Activated T-helper 1 cell treated with Interleukin-2 at 50 U/mL for 16 hours (primary cell): ENCODE data around the gene PIWIL4.
"Not testable (repeated sequence)": the region's sequence is repeated elsewhere in the genome, so short reads cannot be mapped to it uniquely, and the experiment has no call there.

Experiments used
- DNase-seq: peaks from one replicate; pipeline ENCODE4 v3.0.0-alpha.2; 2020; ENCODE audit warnings: low read depth

PIWIL4 gene

DNA sequence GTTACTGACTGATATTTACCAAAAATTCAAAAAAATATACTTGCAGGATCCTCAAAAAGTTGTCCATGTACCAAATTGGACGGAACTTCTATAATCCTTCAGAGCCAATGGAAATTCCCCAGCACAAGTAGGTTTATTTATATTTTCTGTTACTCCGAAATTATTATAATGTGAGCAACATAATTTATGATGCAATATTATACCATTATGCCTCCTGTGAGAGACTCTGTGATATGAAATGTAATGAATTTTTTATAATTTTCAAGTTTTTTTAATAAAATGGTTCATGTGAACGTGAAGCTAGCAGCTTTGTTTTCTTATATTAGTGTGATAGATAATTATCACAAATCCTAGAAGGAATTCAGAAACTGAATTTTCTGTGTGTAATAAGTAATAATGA, 18.2 kb downstream of the PIWIL4 start:
- DNase-seq = no peak

DNA sequence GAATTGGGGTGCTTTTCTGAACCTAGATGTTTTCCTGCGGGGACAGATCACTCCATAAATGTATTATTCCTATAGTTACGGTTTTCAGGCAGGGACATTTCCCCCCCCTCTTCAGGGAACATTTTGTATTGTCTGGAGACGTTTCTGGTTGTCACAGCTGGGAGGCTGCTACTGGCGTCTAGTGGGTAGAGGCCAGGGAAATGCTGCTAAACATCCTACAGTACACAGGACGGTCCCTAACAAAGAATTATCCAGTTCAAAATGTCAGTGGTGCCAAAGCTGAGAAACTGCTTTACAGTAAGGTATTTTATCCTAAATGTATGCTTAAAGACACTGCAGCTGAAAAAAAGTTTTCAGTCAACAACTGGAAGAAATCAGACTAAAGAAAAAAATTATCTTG, 19.4 kb downstream of the PIWIL4 start:
- DNase-seq = no peak

DNA sequence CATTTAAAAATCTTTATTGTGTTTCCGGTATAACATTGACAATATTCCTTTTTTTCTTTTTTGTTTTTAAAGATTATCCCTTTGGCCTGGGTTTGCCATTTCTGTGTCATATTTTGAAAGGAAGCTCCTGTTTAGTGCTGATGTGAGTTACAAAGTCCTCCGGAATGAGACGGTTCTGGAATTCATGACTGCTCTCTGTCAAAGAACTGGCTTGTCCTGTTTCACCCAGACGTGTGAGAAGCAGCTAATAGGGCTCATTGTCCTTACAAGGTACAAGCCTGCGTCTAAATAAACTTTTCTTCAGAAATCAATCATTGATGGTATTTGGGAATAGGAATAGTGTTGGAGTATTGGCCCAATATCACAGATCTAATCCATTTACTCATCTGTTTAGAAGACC, 19.8 kb downstream of the PIWIL4 start:
- no peak for DNase-seq

DNA sequence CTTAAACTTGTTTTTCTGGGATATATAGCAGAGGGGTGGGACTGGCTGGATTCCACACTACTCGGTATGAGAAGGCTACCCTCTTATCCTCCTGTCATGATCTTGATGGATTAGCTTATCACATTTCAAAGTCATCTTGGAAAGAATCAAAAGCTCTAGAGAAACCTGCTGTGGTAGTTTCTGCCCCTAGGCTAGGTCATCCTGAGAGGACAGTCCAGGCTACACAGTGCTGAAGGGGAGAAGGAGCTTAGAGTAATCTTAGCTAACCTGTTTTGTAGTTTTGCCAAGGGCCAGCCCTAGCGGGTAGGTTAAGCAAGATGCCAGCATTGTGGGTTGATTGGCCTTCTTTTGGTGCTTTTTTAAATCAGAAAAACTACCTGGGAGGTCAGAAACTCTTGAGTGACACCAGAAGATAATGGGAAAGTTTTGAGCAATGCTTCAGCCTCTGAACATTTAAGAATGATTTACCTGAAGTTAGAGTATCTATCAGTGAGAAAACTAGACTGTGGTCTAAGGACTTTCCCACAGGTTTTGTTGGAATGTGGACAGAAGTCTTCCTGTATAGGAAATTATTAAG, 21.3 kb downstream of the PIWIL4 start:
- no peak for DNase-seq

DNA sequence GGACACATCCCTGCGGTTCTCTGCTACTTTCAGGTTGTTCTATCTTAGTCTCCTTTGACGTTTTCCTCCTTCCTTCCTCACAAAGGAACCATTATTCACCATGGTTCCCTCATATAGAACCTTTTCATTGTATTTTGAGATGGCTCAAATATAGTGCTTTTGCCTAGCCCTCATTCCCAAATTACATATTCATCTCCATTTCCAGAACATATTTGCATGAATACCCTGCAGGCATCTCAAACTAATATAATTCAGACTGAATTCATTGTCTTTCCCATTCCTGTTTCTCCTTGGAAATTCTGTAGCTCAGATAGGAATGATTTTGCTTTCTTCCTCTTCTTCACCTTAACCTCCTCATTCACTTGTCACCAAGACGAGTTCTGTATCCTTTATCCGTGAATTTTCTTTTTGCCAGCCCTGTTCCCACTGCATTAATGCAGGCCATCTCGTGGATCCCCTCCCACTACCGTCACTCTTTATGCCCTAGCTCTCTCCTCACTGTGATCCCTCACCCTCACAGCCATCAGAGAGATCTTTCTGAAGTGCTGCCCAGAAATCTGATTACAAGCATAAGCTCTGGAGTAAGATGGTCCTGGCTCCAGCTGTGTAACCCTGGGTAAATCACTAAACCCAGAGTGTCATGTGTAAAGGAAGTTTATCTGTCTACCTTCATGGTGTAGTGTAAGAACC, 23.3 kb downstream of the PIWIL4 start:
- no peak for DNase-seq

DNA sequence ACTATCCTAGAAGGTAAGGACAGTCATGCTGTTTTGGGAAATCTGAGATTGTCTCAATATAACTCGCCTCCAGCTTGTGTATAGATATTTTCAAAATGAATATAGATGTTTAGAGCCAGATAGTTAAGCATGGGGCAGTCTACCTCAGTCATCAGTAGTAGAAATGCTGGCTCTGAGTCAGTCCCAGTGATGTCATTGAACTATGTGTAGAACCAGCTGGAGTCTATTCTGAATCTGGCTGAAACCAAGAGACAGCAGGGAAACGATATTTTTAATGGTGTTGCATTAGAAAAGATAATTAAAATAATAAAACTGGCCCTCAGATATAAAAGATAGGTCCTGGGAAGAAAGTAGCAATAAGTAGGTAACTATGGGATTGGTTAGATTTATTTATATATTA, 25.9 kb downstream of the PIWIL4 start:
- no peak for DNase-seq

DNA sequence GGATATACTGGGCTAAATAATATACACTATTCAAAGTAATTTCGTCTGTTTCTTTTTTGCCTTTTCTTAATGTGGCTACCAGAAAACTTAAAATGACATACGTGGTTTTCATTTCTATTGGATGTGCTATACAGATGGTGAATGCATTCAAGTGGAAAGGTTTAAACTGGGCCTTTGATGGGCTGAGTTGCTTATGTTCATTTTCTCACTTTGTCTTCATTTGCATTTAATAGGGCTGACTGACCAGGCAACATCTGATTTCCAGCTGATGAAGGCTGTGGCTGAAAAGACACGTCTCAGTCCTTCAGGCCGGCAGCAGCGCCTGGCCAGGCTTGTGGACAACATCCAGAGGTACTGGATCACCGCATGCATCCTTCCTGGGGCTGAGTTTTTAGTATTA, 27.9 kb downstream of the PIWIL4 start:
- no peak for DNase-seq

DNA sequence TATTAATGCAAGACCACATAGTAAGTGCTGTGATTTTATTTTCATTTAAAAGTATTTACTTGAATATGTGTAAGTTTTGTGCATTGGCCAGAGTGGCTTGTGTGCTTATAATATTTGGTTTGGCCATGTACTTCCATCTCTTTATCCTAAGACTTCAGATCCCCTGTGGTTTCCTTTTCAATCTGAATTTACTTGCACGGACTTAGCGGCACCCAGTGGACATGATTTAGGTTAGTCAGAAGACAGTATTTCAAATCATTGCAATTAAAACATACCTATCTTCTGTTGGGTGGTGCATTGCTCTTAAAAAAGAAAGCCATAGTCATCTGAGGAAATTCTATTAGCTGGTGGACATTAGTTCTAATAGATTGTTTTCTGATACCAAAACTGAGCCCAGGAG, 30.7 kb downstream of the PIWIL4 start:
- DNase-seq = no peak

DNA sequence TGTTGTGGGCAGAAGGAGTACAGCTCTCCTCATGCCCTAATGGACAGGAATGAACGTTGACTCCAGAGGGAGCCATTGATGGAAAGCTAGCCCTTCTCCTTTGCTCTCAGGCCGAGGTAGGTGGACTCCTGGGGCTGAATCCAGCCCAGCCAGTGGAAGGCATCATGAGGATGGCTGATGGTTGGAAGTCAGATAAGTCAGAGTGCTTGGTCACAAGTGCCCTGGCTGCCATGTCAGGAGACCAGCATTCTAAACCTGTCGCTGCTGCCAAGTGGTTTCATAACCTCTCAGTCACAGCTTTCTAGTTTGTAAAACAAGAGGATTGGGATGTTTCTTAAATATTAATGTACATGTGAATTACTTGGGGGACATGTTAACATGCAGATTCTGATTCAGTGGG, 32.3 kb downstream of the PIWIL4 start:
- no peak for DNase-seq

DNA sequence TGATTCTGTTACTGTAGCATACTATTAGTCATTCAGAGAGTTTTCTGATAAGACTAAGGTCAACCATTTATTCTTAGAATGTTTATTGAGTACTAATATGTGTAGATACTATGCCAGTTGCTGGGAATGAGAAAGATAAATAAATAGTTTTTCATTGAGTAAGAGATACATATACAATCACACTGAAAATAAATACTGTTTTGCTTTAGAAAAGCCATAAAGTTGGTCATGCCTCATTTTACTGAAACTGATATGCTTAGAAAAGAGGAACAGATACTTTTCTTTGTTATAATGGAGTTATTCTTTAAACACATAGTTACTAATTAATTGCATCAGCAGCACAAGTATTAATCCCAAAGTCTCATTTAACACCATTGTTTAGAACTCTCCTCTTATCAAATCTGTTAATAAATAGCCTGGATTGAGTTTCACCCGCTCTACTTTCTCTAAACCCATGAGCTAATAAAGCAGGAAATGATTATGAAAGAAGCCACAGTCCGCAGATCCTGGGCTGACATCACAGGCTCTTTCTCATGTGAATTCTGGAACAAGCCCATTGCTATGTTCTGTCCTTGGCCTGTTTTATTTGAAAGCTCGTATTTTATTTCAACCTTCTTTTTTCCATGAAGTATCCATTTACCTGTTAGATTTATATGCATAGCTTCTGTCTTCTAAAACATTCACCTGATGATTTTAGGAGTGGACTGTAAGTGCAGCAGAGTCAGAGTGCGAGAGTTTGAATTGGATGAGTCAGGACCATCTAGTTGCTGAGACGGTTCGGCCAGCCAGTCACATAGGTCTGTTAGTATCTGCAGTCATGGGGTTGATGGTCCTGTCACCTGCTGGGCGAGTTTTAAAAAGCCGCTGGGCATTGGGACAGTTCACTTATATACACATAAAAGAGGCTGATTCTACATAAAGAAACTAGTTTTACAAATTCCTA, 35.5 kb downstream of the PIWIL4 start:
- DNase-seq = no peak

DNA sequence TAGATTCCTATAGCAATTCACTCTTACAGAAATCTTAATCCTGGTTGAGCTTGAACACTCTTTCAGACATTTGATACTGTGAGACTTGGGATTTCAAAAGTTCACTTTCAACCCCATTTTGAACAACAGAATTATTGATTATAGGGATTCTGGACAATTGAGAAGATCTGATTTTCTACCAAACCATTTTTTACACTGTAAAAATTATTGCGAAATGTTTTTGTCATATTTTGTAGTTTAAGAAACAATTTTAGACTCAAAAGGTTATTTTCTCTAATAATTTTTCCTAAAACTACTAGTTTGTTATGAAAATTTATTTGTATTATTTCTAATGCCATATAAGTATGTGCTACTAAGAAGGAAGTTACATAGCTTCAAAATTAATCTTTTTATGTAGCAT, 36.4 kb downstream of the PIWIL4 start:
- no peak for DNase-seq

DNA sequence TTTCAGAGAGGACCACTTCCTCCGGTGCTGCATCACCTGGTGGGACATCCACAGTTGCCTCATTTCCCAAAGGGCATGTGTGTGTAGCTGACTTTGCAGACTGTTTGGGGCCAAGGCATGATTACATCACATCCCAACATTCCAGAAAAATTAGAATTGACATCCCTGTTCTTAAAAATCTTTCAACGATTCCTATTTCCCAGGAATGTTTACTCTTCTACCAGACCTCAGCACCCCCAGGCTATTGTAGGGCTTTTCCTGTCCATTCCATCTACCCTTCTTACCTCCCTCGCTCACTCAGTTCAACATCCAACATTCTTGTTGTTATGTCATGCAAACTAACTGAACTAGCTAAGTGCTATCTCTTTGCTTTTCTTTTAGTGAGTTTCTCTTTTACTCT, 37.3 kb downstream of the PIWIL4 start:
- DNase-seq = no peak

DNA sequence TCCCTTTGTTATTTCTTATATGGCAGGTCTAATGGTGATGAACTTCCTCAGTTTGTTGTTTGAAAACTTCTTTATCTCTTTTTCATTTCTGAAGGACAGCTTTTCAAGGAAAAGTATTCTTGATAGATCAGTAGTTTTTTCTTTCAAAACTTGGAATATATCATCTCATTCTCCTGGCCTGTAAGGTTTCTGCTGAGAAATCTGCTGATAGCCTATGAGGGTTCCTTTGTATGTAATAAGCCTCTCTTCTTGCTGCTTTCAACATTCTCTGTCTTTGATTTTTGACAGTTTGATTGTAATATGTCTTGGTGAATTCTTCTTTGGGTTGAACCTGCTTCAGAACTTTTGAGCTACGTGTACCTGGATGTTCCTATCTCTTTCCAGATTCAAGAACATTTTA, 46.0 kb downstream of the PIWIL4 start:
- DNase-seq = no peak

DNA sequence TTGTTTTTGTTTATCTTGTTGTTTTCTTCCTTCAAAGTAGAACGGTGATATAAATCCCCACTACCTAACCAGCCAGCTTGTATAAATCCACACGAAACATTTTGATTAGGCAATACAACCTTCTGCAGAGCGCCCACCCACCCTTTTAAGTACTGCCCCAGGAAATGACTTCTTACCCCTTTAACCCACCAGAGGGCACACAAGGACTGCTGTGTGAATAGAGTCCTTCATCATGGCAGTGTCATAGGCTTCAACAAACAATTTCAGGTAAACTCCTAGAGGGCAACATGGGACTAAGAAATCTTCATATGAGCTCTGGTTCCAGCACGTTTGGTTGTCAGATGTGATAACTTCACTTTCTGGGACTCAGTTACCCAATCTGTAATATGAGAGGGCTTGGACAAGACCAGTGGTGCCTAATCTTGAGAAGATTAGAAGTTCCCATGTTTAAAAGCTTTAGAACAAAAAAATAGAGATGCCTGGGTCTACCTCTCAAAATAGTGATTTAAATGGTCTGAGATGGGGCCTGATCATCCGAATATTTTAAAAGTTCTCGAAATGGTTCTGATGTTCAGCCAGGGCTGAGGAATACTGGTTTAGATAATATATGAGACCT, 56.1 kb downstream of the PIWIL4 start:
- no peak for DNase-seq

DNA sequence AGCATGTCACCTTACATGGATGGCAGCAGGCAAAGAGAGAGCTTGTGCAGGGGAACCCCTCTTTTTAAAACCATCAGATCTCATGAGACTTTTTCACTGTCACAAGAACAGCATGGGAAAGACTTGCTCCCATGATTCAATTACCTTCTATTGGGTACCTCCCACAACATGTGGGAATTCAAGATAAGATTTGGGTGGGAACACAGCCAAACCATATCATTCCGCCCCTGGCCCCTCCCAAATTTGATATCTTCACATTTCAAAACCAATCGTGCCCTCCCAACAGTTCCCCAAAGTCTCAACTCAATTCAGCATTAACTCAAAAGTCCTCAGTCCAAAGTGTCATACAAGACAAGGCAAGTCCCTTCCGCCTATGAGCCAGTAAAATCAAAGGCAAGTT, 58.3 kb downstream of the PIWIL4 start:
- DNase-seq = not testable (repeated sequence)

DNA sequence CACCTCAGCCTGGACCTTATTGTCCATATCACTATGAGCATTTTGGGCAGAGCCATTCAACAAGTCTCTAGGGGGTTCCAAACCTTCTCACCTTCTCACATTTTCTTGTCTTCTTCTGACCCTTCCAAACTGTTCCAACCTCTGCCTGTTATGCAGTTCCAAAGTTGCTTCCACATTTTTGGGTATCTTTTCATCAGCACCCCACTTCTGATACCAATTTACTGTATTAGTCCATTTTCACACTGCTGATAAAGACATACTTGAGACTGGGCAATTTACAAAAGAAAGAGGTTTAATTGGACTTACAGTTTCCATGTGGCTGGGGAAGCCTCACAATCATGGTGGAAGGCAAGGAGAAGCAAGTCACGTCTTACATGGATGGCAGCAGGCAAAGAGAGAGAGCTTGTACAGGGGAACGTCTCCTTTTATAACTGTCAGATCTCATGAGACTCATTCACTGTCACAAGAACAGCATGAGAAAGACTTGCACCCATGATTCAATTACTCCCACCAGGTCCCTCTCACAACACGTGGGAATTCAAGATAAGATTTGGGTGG, 59.9 kb downstream of the PIWIL4 start:
- DNase-seq = not testable (repeated sequence)

DNA sequence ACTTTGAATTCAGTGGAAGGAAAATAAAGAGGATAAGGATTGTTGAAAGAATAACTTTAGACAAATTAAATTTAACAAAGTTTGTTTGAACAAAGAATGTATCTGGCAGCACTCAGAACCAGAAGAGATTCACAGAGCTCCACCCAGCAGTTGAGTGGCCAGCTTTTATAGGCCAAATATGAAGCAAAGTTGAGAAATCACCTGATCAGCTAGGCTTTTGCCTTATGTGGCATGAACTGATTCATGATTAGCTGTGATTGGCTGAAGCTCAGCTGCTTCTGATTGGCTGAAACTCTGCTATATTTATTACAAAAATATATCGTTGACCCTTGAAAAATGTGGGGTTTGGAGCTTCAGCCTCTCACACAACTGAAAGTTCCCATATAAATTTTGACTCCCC, 62.6 kb downstream of the PIWIL4 start:
- DNase-seq = no peak

DNA sequence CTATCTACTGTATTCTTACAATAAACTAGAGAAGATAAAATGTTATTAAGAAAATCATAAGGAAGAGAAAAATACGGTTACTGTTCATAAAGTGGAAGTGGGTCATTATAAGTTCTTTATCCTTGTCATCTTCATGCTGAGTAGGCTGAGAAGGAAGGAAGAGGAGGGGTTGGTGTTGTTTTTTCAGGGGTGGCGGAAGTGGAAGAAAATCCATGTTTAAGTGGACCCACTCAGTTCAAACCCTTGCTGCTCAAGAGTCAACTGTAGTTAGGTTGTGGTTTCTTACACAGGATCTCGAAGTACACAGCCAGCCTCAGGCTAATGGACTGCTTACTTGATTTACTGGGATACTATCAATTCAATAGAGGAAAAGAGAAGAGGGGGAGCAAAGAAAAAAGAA, 63.1 kb downstream of the PIWIL4 start:
- no peak for DNase-seq

DNA sequence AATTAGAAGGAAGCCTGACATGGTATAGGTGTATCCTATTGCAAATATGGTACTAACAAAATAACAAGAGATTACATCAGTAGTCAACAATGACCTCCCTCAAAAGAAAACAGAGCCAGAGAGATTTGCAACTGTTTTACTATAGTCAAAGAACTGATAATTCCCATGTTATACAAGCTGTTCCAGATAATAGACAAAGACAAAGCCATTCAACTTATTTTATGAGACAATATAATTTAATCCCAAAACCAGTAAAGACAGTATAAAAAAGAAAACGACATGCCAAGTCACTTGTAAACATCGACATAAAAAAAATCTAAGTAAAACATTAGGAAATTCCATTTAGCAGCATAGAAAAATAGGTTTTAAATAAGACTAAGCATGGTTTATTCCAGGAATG, 65.2 kb downstream of the PIWIL4 start:
- no peak for DNase-seq

DNA sequence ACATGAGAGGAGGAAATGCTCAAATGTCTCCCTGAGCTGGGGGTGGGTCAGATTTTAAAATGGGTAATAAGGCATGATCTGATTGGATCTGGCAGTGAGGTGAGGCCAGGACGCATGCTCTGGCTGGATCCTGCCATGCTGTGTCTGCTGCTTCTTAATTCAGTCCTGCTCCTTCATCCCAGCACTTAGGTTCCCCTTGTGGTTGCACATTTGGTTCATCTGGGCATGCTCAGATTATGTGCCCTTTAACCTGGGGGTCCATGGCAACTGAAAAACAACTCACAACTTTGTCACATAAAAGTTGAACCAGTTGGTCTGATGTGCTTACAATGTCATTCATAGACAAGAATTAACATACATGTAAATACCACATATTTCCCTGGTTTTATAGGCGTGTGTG, 67.9 kb downstream of the PIWIL4 start:
- DNase-seq = no peak

DNA sequence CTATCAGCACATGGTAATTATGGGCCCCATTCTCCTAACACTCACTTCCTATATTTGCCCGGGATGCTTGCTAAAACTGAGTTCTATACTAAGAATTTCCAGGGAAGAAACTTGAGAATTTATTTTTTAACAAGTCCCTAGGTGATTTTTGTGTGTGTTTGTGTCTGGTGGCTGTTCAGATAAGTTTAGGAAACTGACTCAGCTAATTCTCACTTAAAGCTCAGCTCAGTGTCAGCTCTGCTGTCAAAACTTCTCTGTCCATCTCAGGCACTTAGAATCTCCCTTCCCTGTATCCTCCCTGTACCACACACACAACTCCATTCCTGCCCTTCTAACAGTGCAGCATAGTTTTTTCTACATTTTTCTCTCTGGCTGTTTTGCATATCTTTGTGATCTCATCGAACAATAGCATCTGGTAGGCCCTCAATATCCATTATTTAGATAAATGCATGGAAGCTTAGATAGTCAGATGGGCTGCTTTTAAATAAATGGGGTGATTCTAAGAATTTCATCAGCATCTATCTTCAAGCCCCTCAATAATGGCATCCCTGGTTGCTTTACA, 69.3 kb downstream of the PIWIL4 start:
- DNase-seq = no peak

DNA sequence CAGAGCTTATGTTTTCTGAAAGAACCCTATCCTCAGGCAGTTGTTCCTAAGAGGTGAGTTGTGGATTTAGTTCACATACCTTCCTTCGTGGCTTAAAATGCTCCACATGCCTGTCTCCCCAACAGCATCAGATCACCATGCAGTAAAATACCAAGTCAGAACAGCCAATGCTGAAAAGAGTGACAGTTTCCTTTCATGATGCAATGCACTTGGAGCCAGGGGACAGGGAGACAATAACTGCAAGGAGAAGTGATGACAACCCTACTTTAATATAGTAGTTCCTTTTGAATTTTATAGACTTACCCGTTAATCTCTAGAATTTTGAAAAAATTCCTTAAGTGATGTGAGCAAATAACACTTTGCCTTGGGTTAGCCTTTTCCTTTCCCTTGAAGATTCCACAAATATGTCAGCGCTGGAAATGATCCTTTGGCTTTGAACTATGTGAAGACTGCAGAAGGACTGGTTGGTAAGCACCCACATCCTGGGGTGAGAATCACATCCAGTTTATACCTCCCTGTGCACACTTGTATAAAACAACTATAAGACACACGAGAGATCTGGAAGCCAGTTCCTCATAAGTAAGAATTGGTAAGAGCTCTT, 71.2 kb downstream of the PIWIL4 start:
- no peak for DNase-seq
